Measurements from ENCODE around the gene TMC8. TPM values are rescaled to one million over a fixed set of nuclear protein-coding genes. Genes with fewer than 3 reads are reported as not detected.

Gene TMC8
- polyA plus RNA-seq, 1 of the 3 experiments (the other 2 are of a cell fraction) = 0.18 TPM

DNA sequence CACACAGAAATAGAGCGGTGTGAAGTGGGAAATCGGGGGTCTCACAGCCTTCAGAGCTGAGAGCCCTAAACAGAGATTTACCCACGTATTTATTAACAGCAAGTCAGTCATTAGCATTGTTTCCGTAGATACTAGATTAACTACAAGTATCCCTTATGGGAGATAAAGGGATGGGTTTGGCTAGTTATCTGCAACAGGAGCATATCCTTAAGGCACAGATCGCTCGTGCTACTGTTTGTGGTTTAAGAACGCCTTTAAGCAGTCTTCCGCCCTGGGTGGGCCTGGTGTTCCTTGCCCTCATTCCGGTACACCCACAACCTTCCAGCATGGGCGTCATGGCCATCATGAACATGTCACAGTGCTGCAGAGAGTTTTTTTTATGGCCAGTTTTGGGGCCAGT is 29.0 kb upstream of the TMC8 start (continued):
- TF ChIP-seq RXRA (IDR thresholded peaks at IDR 0.05; ENCODE audit: borderline replicate concordance, low read depth) = no peak
- TF ChIP-seq FOXM1 (IDR thresholded peaks at IDR 0.05; ENCODE audit: low read depth) = no peak

DNA sequence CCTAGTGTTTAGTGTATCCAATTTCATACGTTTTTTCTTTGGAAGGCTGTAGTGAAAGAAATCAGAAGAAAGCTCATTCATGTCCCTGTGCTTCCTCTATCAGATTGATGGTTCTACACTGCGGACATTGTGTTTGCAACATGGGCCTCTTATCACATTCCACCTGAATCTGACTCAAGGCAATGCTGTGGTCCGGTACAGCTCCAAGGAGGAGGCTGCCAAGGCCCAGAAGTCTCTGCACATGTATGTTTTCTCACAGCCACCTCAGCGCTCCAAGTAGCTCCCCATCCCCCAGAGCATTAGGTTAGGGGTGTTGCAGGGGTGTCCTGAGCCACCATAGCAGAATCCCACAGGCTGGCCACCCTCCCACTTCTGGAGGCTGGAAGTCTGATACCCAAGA is 27.3 kb upstream of the TMC8 start:
- Histone ChIP-seq H4K20me1 (ENCODE audit: insufficient read depth) (no peaks in the 10 kb centered on the region), H3K9ac (no peak overlapping the region), H3K36me3 (replicated peaks in 1 of 2; ENCODE audit: control insufficient read depth in 1 of 2, insufficient read depth in 2 of 2, low read length in 1 of 2) (peaks cover 45 to 77% of the 10 kb centered on the region in 2 experiments), H2AFZ (ENCODE audit: low read depth) (no peak overlapping the region), H3K4me1 (ENCODE audit: control insufficient read depth in 1 of 2, insufficient read depth in 2 of 2, low read depth in 1 of 2, low read length in 1 of 2) (no peaks in the 10 kb centered on the region), H3K27me3 (ENCODE audit: insufficient read depth) (no peaks in the 10 kb centered on the region), H3K4me2 (no peak overlapping the region), H3K9me2 (no peaks in the 10 kb centered on the region), H3F3A (replicated peaks; ENCODE audit: insufficient read depth) (peaks cover 12% of the 10 kb centered on the region), H3K4me3 (ENCODE audit: low read depth in 2 of 2, low read length in 1 of 2) (no peak overlapping the region), H3K9me3 (no peaks in the 10 kb centered on the region), H3K27ac (ENCODE audit: low read depth in 2 of 2, low read length in 1 of 2) (no peak overlapping the region), H3K79me2 (ENCODE audit: insufficient read depth) (no peaks in the 10 kb centered on the region)
- TF ChIP-seq, protein P1, sequence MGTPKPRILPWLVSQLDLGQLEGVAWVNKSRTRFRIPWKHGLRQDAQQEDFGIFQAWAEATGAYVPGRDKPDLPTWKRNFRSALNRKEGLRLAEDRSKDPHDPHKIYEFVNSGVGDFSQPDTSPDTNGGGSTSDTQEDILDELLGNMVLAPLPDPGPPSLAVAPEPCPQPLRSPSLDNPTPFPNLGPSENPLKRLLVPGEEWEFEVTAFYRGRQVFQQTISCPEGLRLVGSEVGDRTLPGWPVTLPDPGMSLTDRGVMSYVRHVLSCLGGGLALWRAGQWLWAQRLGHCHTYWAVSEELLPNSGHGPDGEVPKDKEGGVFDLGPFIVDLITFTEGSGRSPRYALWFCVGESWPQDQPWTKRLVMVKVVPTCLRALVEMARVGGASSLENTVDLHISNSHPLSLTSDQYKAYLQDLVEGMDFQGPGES (IDR thresholded peaks at IDR 0.05; ENCODE audit: low read depth, low read length) = no peak
- no peak for TF ChIP-seq NFIC (IDR thresholded peaks at IDR 0.05; ENCODE audit: borderline replicate concordance)
- TF ChIP-seq FOSL2 (IDR thresholded peaks at IDR 0.05; ENCODE audit: borderline replicate concordance, low read depth) = no peak
- TF ChIP-seq RAD21 (IDR thresholded peaks at IDR 0.05; ENCODE audit: low read length) = no peak
- no peak for TF ChIP-seq NRF1 (IDR thresholded peaks at IDR 0.05; ENCODE audit: low read depth, low read length)
- no peak for TF ChIP-seq YY1 (IDR thresholded peaks at IDR 0.05; ENCODE audit: low read depth)
- TF ChIP-seq JUND (IDR thresholded peaks at IDR 0.05) = no peak
- TF ChIP-seq RXRA (IDR thresholded peaks at IDR 0.05; ENCODE audit: borderline replicate concordance, low read depth) = no peak
- TF ChIP-seq RFX5 (IDR thresholded peaks at IDR 0.05; ENCODE audit: low read length) = no peak
- no peak for TF ChIP-seq ELF1 (IDR thresholded peaks at IDR 0.05)
- TF ChIP-seq, protein P2, sequence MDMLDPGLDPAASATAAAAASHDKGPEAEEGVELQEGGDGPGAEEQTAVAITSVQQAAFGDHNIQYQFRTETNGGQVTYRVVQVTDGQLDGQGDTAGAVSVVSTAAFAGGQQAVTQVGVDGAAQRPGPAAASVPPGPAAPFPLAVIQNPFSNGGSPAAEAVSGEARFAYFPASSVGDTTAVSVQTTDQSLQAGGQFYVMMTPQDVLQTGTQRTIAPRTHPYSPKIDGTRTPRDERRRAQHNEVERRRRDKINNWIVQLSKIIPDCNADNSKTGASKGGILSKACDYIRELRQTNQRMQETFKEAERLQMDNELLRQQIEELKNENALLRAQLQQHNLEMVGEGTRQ (IDR thresholded peaks at IDR 0.05; ENCODE audit: borderline replicate concordance, low read depth, low read length) = no peak
- no peak for TF ChIP-seq FOXM1 (IDR thresholded peaks at IDR 0.05; ENCODE audit: low read depth)
- no peak for TF ChIP-seq EP300 (IDR thresholded peaks at IDR 0.05; ENCODE audit: borderline replicate concordance in 1 of 2, low read depth in 1 of 2, low read length in 1 of 2)
- TF ChIP-seq GABPA (IDR thresholded peaks at IDR 0.05; ENCODE audit: low read depth) = no peak
- TF ChIP-seq, protein P3, sequence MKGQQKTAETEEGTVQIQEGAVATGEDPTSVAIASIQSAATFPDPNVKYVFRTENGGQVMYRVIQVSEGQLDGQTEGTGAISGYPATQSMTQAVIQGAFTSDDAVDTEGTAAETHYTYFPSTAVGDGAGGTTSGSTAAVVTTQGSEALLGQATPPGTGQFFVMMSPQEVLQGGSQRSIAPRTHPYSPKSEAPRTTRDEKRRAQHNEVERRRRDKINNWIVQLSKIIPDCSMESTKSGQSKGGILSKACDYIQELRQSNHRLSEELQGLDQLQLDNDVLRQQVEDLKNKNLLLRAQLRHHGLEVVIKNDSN (IDR thresholded peaks at IDR 0.05; ENCODE audit: borderline replicate concordance, low read depth) = no peak
- TF ChIP-seq FOXJ3 (CRISPR knock-in tag; IDR thresholded peaks at IDR 0.05) = no peak
- no peak for TF ChIP-seq TEAD4 (IDR thresholded peaks at IDR 0.05; ENCODE audit: borderline replicate concordance, insufficient read depth)
- POLR2A ChIA-PET = no interaction called here
- WGBS (ENCODE audit: low lambda C conversion rate) = 86% methylated on average over 4 of the region's 4 CpGs
- CTCF ChIA-PET = interaction anchor here (1.4 to 4.8 kb wide), 5 partner anchors 9 to 148 kb away, joined by 4 to 40 read pairs (median 6); no protein-coding TSS in a partner anchor
- no peak for DNase-seq

Data from SK-N-SH (cell line).